ENCODE results near the gene ATG16L2. TPM values are rescaled to one million over a fixed set of nuclear protein-coding genes. Genes with fewer than 3 reads are reported as not detected.

ATG16L2 gene
- total RNA-seq, 4 donors from 2014 or later = 50.2 to 206 (median 85.3) TPM

DNA sequence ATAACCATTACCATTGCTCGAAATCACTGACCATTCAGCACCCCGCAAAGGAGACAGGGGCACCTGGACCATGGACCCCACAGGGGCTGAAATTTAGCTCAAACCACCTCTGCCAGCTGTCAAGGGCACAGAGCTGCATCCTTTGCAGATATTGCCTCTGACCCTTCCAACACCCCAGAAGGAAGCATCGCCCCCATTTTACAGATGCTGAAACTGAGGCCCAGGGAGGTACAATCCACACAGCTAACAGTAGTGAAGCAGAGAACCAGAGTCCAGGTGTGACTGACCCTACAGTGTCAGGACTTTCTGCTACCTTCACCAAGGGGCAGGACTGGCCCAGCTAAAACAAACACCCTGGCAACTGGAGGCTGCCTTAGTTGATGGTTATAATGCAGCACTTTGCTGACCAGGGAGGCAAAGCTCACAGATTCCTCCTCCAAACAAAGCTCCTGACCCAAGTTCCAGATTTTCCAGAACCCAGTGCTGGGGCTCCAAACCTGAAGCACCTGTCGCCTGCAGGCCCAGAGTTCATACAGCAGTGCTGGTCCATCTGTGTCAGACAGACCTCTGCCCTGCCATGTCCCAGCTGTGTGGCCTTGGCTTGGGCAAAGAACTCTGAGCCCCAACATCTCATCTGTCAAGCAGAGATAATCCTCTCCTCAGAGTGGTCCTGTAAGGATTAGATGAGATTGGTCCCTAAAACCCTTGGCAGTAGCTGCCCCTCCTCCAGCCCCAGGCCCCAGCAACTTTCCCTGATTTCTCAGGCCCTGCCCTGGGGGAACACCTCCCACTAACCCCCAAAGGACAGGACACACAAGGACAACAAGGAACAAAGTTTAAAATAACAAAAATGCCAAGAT lies 46.8 kb upstream of the ATG16L2 start:
- DNase-seq = no peak
- no peak for TF ChIP-seq POLR2AphosphoS5 (IDR thresholded peaks at IDR 0.05)
- no peak for TF ChIP-seq POLR2A (IDR thresholded peaks at IDR 0.05)
- TF ChIP-seq, protein P1, sequence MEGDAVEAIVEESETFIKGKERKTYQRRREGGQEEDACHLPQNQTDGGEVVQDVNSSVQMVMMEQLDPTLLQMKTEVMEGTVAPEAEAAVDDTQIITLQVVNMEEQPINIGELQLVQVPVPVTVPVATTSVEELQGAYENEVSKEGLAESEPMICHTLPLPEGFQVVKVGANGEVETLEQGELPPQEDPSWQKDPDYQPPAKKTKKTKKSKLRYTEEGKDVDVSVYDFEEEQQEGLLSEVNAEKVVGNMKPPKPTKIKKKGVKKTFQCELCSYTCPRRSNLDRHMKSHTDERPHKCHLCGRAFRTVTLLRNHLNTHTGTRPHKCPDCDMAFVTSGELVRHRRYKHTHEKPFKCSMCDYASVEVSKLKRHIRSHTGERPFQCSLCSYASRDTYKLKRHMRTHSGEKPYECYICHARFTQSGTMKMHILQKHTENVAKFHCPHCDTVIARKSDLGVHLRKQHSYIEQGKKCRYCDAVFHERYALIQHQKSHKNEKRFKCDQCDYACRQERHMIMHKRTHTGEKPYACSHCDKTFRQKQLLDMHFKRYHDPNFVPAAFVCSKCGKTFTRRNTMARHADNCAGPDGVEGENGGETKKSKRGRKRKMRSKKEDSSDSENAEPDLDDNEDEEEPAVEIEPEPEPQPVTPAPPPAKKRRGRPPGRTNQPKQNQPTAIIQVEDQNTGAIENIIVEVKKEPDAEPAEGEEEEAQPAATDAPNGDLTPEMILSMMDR (IDR thresholded peaks at IDR 0.05) = no peak
- no peak for TF ChIP-seq EP300 (IDR thresholded peaks at IDR 0.05; ENCODE audit: low read depth)
- Histone ChIP-seq H3K4me3 (no peak overlapping the region), H3K9me3 (no peaks in the 10 kb centered on the region), H3K4me1 (peaks cover 0 to 19% (median 8%) of the 10 kb centered on the region in 4 donors), H3K27me3 (no peaks in the 10 kb centered on the region), H3K27ac (no peak overlapping the region), H3K36me3 (no peaks in the 10 kb centered on the region)
- 87 to 100% methylated on average over 2 to 4 of the region's 4 CpGs for WGBS, 2 donors (ENCODE audit: low coverage in 1 of 2)
- intact Hi-C loops (cut with DNase I; ENCODE audit: low total_unique reads) (no loop called here), in situ Hi-C loops (cut with MboI; ENCODE audit: low pct_ligation_motif_present in 1 of 4, low pct_unique_long_range_greater_than_20kb in 1 of 4, low sequenced_read_pairs in 3 of 4) (no loop called here)

DNA sequence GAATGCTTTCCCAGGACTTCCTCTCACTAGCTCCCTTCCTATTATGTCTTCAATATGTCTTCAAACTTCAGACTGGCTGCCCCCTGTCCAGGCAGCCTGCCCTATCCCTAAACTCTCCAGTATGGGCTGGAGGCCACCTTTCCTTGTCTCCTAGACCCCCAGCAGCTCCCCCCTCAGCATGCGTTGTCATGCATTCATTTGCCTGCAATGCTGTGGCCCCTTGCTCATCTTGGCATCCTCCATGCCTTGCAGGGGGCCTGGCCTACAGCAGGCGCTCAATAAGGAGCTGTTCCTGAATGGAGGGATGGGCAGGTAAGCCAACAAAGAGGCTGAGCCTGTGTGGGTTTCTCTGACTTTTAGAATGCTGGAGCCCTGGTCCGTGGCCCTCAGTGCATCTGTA lies 45.6 kb upstream of the ATG16L2 start:
- H3K27me3 ChIP-seq = no peaks in the 10 kb centered on the region
- DNase-seq = no peak
- peaks cover 3 to 27% (median 16%) of the 10 kb centered on the region in 4 donors for H3K4me1 ChIP-seq
- H3K36me3 ChIP-seq = no peaks in the 10 kb centered on the region
- H3K9me3 ChIP-seq = no peaks in the 10 kb centered on the region
- in situ Hi-C loops (cut with MboI; ENCODE audit: low pct_ligation_motif_present in 1 of 4, low pct_unique_long_range_greater_than_20kb in 1 of 4, low sequenced_read_pairs in 3 of 4) (no loop called here), intact Hi-C loops (cut with DNase I; ENCODE audit: low total_unique reads) (no loop called here)
- TF ChIP-seq, protein P1 (IDR thresholded peaks at IDR 0.05) = no peak
- no peak for TF ChIP-seq POLR2A (IDR thresholded peaks at IDR 0.05)
- no peak for TF ChIP-seq EP300 (IDR thresholded peaks at IDR 0.05; ENCODE audit: low read depth)
- 90% methylated on average over 3 of the region's 3 CpGs; no CpG with 5 or more reads in 1 of the 2 donors for WGBS, 2 donors (ENCODE audit: low coverage in 1 of 2)
- no peak overlapping the region for H3K27ac ChIP-seq
- H3K4me3 ChIP-seq = no peak overlapping the region

DNA sequence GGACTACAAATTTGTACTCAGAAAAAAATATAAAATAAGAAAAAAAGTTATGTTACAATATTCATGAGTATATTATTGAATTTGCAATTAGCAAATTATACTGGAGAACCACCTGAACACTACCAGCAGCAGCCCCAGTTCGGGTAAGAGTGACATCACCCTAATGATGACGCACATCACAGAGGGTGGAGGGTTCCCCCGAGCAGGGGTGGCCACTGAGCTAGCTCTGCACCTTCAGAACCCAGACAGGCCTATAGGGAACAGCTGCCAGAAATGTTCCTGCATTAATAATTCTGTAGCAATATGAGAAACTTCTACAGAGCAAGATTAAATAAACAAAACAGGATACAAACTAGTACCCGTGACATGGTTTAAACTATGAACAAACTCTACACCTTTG lies 44.5 kb upstream of the ATG16L2 start:
- intact Hi-C loops (cut with DNase I; ENCODE audit: low total_unique reads) = no loop called here
- TF ChIP-seq EP300 (IDR thresholded peaks at IDR 0.05; ENCODE audit: low read depth) (no peak), POLR2AphosphoS5 (IDR thresholded peaks at IDR 0.05) (no peak), POLR2A (IDR thresholded peaks at IDR 0.05) (no peak)
- TF ChIP-seq, protein P1 (IDR thresholded peaks at IDR 0.05) = no peak
- 59 to 61% methylated on average over 1 to 4 of the region's 4 CpGs for whole genome bisulfite sequencing, 2 donors (ENCODE audit: low coverage in 1 of 2)
- no peaks in the 10 kb centered on the region for H3K36me3 ChIP-seq
- in situ Hi-C loops (cut with MboI; ENCODE audit: low pct_ligation_motif_present in 1 of 4, low pct_unique_long_range_greater_than_20kb in 1 of 4, low sequenced_read_pairs in 3 of 4) = no loop called here
- H3K27ac ChIP-seq = no peak overlapping the region
- H3K4me1 ChIP-seq = peaks cover 7 to 33% (median 24%) of the 10 kb centered on the region in 4 donors
- no peaks in the 10 kb centered on the region for H3K9me3 ChIP-seq
- H3K4me3 ChIP-seq = no peak overlapping the region
- DNase-seq = no peak
- no peaks in the 10 kb centered on the region for H3K27me3 ChIP-seq

DNA sequence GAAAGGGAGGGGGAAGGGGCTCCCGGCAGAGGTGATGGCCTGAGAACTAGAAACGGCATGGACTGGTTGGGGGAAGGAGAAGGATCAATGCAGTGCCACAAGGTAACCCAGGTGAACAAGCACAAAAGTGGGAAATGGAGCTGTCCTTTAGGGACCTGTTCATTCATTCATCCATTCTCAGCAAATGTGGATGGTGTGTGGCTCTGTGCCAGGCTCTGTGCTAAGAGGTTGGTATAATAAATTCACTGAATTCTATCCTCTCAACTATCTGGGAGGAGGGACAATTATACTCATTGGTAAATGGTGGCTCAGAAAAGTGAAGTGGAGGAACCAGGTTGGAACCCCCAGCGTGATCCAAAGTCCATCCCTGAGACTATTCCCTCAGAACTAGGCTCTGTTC lies 43.4 kb upstream of the ATG16L2 start:
- Histone ChIP-seq H3K4me3 (no peak overlapping the region), H3K36me3 (no peaks in the 10 kb centered on the region), H3K27ac (no peak overlapping the region), H3K9me3 (no peaks in the 10 kb centered on the region), H3K27me3 (no peaks in the 10 kb centered on the region), H3K4me1 (peaks cover 7 to 43% (median 29%) of the 10 kb centered on the region in 4 donors)
- in situ Hi-C loops (cut with MboI; ENCODE audit: low pct_ligation_motif_present in 1 of 4, low pct_unique_long_range_greater_than_20kb in 1 of 4, low sequenced_read_pairs in 3 of 4) (no loop called here), intact Hi-C loops (cut with DNase I; ENCODE audit: low total_unique reads) (no loop called here)
- WGBS, 2 donors (ENCODE audit: low coverage in 1 of 2) = 60 to 79% methylated on average over 2 to 3 of the region's 3 CpGs
- DNase-seq = no peak
- TF ChIP-seq POLR2A (IDR thresholded peaks at IDR 0.05) (no peak), EP300 (IDR thresholded peaks at IDR 0.05; ENCODE audit: low read depth) (no peak)
